ENCODE data around the gene HCRTR1.
A peak's percentile ranks its signal among the peaks of the same experiment; 100 is the strongest.

Gene HCRTR1

DNA sequence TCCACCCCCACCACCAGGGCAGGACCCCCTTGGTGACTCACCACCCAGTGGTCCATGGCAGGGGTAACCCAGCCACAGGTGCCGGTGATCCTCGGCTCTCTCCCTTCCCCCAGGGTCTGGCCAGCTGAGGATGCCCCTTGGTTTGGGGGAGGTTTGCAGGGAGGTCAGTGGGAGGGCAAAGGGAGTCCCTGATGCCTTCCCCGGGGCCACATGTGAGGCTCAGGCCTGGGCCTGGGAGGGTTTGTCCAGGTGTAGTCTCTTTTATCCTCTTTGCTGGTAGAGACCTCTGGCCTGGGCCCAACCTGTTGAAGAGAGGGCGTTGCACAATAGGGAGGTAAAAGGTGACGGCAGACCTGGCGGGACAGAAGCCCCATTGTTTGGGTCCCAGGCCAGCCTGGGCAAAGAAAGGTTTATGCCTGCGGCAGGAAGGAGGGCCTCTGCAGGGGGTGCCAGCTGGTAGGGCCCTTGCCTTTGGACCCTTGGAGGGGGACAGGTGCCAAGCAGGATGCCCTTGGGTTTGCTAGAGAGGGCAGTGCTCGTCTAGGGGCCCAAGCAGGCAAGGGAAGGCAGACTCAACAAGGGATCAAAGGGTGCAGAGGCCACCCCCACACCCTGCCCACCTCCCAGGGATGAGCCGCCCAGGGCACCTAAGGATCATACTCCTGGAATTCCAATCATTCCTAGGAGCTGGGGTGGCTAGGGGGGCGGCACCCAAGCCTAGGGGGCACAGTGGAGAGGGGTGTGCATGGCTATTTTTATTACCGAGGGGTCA lies 41.9 kb upstream of the HCRTR1 start:
- H3K27ac ChIP-seq (ENCODE audit: low read length), result no peak overlapping the region
- H3K4me3 ChIP-seq (ENCODE audit: low read length), result peak overlapping the region; percentile 44; the same call in 1 of the 2 replicates
- H3K9ac ChIP-seq (ENCODE audit: low read depth, low read length), result peak overlapping the region; percentile 42; the same call in 1 of the 2 replicates
- H3K27me3 ChIP-seq (ENCODE audit: insufficient read depth, low read length), result peaks cover 13% of the 10 kb centered on the region
- peaks cover 22% of the 10 kb centered on the region for H3K4me1 ChIP-seq (ENCODE audit: insufficient read depth, low read length)
- no peaks in the 10 kb centered on the region for H3K36me3 ChIP-seq (ENCODE audit: insufficient read depth, low read depth, low read length)
- H3K9me3 ChIP-seq (ENCODE audit: insufficient read depth, low read depth, low read length), result no peaks in the 10 kb centered on the region

DNA sequence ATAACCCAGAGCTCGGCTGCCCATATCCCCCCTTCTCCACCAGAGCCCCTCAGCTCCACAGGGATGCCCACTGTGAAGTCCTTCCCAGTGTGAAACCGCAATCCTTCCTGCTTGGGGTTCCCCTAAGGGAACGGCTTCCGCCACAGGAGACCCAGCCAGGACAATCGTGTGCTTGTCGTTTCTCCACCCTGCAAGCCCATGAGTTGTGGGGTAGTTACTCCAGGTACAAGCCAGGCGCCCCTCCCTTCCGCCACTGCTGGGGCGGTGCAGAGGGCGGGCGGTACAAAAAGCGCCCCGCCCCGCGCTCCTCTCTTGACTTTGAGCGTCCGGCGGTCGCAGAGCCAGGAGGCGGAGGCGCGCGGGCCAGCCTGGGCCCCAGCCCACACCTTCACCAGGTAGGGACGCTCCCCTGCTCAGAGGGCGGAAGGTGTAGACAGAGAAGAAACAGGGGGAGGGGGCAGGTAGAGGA lies 41.3 kb upstream of the HCRTR1 start, which contains the start of gene TINAGL1:
Gene TINAGL1, plus strand, starts transcription at position 315 of the 469 bp plus-strand sequence. CDS start 634 bp downstream, outside the sequence.
- H3K9me3 ChIP-seq (ENCODE audit: insufficient read depth, low read depth, low read length), result no peaks in the 10 kb centered on the region
- H3K36me3 ChIP-seq (ENCODE audit: insufficient read depth, low read depth, low read length), result no peaks in the 10 kb centered on the region
- peak within 1 kb of the TSS; percentile 44; the same call in 1 of the 2 replicates for H3K4me3 ChIP-seq (ENCODE audit: low read length)
- H3K27ac ChIP-seq (ENCODE audit: low read length), result no peak within 1 kb of the TSS
- H3K27me3 ChIP-seq (ENCODE audit: insufficient read depth, low read length), result peaks cover 13% of the 10 kb centered on the region
- peak within 1 kb of the TSS; percentile 42; the same call in 1 of the 2 replicates for H3K9ac ChIP-seq (ENCODE audit: low read depth, low read length)
- H3K4me1 ChIP-seq (ENCODE audit: insufficient read depth, low read length), result peaks cover 22% of the 10 kb centered on the region

DNA sequence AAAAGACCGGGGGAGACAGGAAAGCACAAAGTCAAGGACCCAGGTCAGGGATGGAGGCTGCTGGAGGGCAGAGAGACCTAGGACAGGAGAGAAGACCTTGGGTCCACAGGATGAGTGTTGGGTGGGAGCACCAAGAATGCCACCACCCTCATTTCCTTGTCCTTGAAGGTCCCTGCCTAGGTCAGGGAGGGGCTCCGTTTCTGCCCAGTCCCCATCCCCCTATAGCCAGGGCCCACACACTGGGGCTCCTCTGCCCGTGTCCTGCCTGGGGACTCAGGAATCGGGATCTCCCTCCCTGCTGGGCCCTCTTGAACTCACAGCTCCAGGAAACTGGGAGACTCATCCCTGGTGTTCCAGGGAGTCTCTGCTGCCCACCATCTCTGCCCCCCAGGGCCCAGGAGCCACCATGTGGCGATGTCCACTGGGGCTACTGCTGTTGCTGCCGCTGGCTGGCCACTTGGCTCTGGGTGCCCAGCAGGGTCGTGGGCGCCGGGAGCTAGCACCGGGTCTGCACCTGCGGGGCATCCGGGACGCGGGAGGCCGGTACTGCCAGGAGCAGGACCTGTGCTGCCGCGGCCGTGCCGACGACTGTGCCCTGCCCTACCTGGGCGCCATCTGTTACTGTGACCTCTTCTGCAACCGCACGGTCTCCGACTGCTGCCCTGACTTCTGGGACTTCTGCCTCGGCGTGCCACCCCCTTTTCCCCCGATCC lies 40.6 kb upstream of the HCRTR1 start:
- Histone ChIP-seq H3K27ac (ENCODE audit: low read length) (no peak overlapping the region), H3K9ac (ENCODE audit: low read depth, low read length) (no peak overlapping the region)

DNA sequence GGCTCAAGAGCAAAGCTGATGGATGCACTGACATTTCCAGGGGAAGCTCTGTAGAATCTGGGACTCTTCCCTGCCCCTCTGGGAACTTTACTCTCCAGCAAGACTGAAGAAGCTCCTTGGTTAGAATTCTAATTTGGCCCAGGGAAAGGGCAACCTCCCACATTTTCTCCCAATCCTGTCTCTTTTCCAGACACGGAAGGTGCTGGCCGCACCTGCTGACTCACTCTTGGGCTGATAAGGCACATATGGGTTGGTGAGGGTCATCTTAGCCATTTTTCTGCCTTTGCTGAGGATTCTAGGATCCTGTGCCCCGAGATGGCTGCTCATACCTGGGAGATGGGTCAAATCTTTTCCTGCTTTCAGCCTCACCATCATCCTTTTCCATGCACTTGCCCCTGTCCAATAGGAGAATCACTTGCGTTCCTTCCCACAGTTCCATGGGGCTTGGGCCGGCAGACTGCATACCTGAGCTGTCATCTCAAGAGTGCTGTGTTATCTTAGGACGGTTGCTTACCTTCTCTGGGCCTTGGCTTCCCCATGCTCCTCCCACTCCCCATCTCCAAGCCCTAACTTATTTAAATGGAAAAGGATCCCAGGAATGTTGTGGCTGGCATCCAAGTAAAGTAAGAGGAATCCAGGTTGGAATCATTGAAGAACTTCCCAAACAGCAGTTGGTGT lies 39.8 kb upstream of the HCRTR1 start:
- H3K4me3 ChIP-seq (ENCODE audit: low read length), result no peak overlapping the region
- no peak overlapping the region for H3K9ac ChIP-seq (ENCODE audit: low read depth, low read length)

More for the DNA sequence above, 40.6 kb upstream of the HCRTR1 start:
- Histone ChIP-seq H3K27me3 (ENCODE audit: insufficient read depth, low read length) (peaks cover 13% of the 10 kb centered on the region), H3K36me3 (ENCODE audit: insufficient read depth, low read depth, low read length) (no peaks in the 10 kb centered on the region), H3K9me3 (ENCODE audit: insufficient read depth, low read depth, low read length) (no peaks in the 10 kb centered on the region), H3K4me1 (ENCODE audit: insufficient read depth, low read length) (peaks cover 25% of the 10 kb centered on the region), H3K4me3 (ENCODE audit: low read length) (peak overlapping the region; percentile 44; the same call in 1 of the 2 replicates)

DNA sequence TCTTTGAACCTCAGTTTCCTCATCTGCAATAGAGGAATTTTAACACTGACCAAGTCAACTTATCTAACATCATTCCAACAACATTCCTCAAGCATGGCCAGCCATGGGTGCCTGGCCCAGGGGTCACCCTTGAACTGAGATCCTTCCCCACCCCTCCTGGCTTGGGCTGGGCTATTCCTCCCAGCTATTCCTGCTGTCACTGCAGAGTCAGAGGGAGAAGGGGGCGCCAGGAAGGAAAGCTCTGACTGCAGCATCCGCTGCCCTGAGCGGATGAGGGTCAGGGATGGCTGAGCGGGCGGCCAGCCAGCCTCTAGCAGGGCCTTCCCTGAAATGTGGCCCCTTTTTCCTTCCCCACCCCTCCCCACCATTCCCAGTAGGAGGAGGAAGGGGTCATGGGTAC lies 38.1 kb upstream of the HCRTR1 start:
- H3K4me1 ChIP-seq (ENCODE audit: insufficient read depth, low read length), result peaks cover 30% of the 10 kb centered on the region
- H3K9me3 ChIP-seq (ENCODE audit: insufficient read depth, low read depth, low read length), result no peaks in the 10 kb centered on the region
- no peak overlapping the region for H3K9ac ChIP-seq (ENCODE audit: low read depth, low read length)
- H3K27ac ChIP-seq (ENCODE audit: low read length), result no peak overlapping the region
- no peaks in the 10 kb centered on the region for H3K36me3 ChIP-seq (ENCODE audit: insufficient read depth, low read depth, low read length)
- H3K27me3 ChIP-seq (ENCODE audit: insufficient read depth, low read length), result peaks cover 13% of the 10 kb centered on the region
- H3K4me3 ChIP-seq (ENCODE audit: low read length), result no peak overlapping the region

More for the DNA sequence above, 39.8 kb upstream of the HCRTR1 start:
- H3K4me1 ChIP-seq (ENCODE audit: insufficient read depth, low read length), result peaks cover 28% of the 10 kb centered on the region
- no peak overlapping the region for H3K27ac ChIP-seq (ENCODE audit: low read length)
- no peaks in the 10 kb centered on the region for H3K36me3 ChIP-seq (ENCODE audit: insufficient read depth, low read depth, low read length)
- H3K9me3 ChIP-seq (ENCODE audit: insufficient read depth, low read depth, low read length), result no peaks in the 10 kb centered on the region
- peaks cover 13% of the 10 kb centered on the region for H3K27me3 ChIP-seq (ENCODE audit: insufficient read depth, low read length)

DNA sequence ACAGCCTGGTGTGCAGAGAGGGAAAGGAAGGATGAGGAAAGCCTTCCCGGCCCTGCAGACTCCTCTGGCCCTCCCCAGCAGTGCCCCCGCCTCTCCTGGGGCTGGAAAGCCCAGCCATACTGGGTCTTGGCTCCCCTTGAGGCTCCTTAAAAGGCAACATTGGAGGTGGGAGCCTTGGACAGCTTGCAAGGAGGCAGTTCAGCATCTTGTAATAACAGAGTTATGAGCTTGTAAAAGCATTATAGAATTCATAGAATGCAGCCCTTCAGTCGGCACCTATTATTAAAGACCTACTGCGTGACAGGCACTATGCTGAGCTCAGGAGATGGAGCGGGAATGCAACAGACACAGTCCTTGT lies 37.0 kb upstream of the HCRTR1 start:
- Histone ChIP-seq H3K9me3 (ENCODE audit: insufficient read depth, low read depth, low read length) (no peaks in the 10 kb centered on the region), H3K9ac (ENCODE audit: low read depth, low read length) (no peak overlapping the region), H3K27ac (ENCODE audit: low read length) (no peak overlapping the region), H3K36me3 (ENCODE audit: insufficient read depth, low read depth, low read length) (no peaks in the 10 kb centered on the region), H3K27me3 (ENCODE audit: insufficient read depth, low read length) (peaks cover 13% of the 10 kb centered on the region), H3K4me3 (ENCODE audit: low read length) (no peak overlapping the region), H3K4me1 (ENCODE audit: insufficient read depth, low read length) (peaks cover 25% of the 10 kb centered on the region)

DNA sequence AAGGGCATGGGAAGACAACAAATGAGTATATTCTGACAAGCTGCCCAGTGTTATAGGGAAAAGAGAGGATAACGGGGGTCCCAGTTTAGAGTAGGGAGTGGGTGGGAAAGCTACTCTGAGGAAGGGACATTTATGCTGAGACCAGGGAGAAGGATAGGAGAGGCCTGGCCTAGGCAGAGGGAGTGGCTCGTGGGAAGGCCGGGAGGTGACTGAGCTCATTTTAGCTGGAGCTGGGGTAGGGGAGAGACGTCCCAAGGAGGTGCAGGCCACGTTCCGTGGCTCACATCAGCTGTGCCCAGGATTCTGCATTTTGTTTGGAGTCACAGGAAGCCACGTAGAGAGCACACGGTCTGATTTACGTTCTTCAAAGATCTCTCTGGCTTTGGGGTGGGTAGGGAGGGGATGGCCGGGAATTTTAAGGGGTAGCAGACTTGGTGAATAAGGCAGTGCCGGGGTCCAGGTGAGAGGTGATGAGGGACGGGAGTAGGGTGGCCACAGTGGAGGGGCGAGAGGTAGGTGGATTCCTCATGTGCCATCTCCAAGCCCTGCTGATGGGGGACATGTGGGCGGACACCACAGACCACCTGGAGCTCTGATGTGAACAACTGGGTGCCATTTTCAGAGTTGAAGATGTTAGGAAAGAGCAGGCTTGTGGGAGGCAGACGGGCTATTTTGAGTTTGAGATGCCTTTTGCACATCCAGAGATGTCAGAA lies 36.4 kb upstream of the HCRTR1 start:
- no peak overlapping the region for H3K4me3 ChIP-seq (ENCODE audit: low read length)
- H3K9ac ChIP-seq (ENCODE audit: low read depth, low read length), result no peak overlapping the region
- no peaks in the 10 kb centered on the region for H3K9me3 ChIP-seq (ENCODE audit: insufficient read depth, low read depth, low read length)
- peaks cover 24% of the 10 kb centered on the region for H3K4me1 ChIP-seq (ENCODE audit: insufficient read depth, low read length)
- no peak overlapping the region for H3K27ac ChIP-seq (ENCODE audit: low read length)
- H3K36me3 ChIP-seq (ENCODE audit: insufficient read depth, low read depth, low read length), result no peaks in the 10 kb centered on the region
- peaks cover 13% of the 10 kb centered on the region for H3K27me3 ChIP-seq (ENCODE audit: insufficient read depth, low read length)

DNA sequence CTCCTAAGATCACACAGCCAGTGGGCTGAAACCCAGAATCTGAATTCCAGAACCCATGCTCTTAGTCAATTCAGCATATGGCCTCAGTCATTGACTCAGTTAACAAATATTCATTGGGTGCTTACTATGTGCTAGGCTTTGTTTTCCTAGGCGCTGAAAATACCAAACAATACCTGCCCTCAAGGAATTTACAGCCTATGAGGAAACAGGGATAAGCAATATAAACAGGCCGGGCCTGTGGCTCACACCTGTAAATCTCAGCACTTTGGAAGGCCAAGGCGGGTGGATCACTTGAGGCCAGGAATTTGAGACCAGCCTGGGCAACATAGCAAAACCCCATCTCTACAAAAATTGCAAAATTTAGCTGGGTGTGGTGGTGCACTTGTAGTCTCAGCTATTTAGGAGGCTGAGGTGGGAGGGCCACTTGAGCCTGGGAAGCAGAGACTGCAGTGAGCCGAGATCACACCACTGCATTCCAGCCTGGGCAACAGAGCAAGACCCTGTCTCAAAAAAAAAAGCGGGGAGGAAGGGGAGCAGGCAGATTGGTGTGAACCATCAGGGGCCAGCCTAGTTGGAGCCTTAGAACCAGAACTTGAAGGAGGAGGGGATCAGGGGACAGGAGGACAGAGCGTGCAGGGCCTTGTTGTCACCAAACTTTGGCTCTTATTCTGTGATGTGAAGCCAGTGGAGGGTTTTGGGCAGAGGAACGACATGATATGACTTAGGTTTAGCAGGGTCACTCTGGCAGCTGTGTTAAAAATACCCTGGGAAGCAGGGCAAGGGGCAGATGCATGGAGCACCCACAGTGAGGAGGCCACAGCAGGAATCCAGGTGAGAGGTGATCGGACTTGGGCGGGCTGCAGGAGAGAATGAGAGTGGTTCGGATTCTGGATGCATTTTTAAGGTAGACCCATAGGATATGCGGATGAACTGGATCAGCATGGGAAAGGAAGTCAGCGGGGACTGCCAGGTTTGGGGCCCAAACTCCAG lies 35.4 kb upstream of the HCRTR1 start:
- H3K9ac ChIP-seq (ENCODE audit: low read depth, low read length), result no peak overlapping the region
- peaks cover 20% of the 10 kb centered on the region; the same call in 1 of the 2 replicates for H3K4me1 ChIP-seq (ENCODE audit: insufficient read depth, low read length)
- no peaks in the 10 kb centered on the region for H3K9me3 ChIP-seq (ENCODE audit: insufficient read depth, low read depth, low read length)
- no peaks in the 10 kb centered on the region for H3K36me3 ChIP-seq (ENCODE audit: insufficient read depth, low read depth, low read length)
- H3K27me3 ChIP-seq (ENCODE audit: insufficient read depth, low read length), result peaks cover 7% of the 10 kb centered on the region
- no peak overlapping the region for H3K27ac ChIP-seq (ENCODE audit: low read length)
- H3K4me3 ChIP-seq (ENCODE audit: low read length), result no peak overlapping the region; the same call in 1 of the 2 replicates

DNA sequence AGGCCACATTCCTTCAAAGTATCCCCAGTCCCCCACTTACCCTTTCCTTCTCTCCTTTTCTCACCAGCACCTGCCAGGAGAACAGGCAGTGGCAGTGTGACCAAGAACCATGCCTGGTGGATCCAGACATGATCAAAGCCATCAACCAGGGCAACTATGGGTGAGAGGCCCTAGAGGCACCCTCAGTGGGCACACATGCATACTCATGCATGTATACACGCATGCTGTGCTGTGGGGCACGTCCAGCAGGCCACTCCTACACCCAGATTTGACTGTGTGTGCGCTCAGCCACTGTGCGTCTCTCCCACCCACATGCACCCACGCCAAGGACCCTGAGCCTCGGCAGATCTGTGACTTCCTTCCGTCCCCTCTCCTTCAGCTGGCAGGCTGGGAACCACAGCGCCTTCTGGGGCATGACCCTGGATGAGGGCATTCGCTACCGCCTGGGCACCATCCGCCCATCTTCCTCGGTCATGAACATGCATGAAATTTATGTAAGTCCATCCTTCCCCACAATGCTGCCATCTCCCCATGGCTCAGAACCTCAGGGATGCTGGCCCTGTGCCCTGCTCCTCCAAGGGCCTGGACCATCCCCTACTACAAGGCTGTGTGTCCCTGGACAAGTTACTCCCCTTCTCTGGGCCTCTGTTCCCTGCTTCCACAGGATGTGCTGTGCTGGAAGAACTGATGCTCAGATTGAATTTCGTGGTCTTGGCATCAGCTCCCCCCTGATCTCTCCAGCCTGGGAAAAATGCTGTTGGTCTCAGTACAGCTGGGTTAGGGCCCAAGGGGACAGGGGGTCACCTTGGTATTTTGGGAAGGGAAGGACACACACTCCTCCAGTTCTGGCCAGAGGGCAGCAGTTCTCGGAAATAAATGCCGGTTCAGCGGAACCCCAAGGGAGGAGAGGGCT lies 34.2 kb upstream of the HCRTR1 start:
- Histone ChIP-seq H3K27me3 (ENCODE audit: insufficient read depth, low read length) (peaks cover 6% of the 10 kb centered on the region), H3K4me3 (ENCODE audit: low read length) (no peak overlapping the region), H3K4me1 (ENCODE audit: insufficient read depth, low read length) (peaks cover 17% of the 10 kb centered on the region; the same call in 1 of the 2 replicates), H3K9ac (ENCODE audit: low read depth, low read length) (no peak overlapping the region), H3K27ac (ENCODE audit: low read length) (no peak overlapping the region), H3K9me3 (ENCODE audit: insufficient read depth, low read depth, low read length) (no peaks in the 10 kb centered on the region), H3K36me3 (ENCODE audit: insufficient read depth, low read depth, low read length) (no peaks in the 10 kb centered on the region)
